ENCODE measurements around the gene NARS2.

DNA sequence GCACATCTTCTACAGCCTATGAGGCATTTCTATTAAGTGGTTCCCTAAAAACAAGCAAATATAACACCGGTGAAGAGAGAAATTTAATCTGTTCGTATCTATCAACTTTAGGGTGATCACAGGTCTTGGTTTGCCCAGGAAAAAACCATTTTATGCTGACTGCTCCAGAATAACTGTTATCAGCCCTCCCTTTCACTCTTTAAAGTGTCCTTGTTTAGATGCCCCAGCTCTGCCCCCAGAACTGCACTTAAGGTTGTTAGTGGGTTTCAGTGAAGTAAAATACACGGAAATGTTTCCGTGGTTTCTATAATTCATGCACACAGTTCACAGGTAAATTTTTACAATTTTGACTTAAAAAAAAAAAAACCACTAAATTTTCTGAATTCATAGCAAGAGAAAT lies 70.0 kb downstream of the NARS2 start:
- TF ChIP-seq, protein P1, sequence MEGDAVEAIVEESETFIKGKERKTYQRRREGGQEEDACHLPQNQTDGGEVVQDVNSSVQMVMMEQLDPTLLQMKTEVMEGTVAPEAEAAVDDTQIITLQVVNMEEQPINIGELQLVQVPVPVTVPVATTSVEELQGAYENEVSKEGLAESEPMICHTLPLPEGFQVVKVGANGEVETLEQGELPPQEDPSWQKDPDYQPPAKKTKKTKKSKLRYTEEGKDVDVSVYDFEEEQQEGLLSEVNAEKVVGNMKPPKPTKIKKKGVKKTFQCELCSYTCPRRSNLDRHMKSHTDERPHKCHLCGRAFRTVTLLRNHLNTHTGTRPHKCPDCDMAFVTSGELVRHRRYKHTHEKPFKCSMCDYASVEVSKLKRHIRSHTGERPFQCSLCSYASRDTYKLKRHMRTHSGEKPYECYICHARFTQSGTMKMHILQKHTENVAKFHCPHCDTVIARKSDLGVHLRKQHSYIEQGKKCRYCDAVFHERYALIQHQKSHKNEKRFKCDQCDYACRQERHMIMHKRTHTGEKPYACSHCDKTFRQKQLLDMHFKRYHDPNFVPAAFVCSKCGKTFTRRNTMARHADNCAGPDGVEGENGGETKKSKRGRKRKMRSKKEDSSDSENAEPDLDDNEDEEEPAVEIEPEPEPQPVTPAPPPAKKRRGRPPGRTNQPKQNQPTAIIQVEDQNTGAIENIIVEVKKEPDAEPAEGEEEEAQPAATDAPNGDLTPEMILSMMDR (IDR thresholded peaks at IDR 0.05; ENCODE audit: low read depth, low read length), result no peak
- TF ChIP-seq POLR2A (IDR thresholded peaks at IDR 0.05; ENCODE audit: extremely low read depth, insufficient read length), result no peak

Measured in NB4 (cell line).